Gastroesophageal sphincter (tissue), 3 donors: ENCODE data around the gene ARL11.

Source experiments
- CTCF ChIP-seq, 4 experiments: fragments of 200-600 bp in 2 of 4; fragments of 450-650 bp in 2 of 4; sonication (generic) in 1 of 4; IDR thresholded peaks; one replicate each; pipeline ENCODE4 v1.5.1; 2017 to 2019; ENCODE audit warnings: antibody characterized with exemption in 4 of 4, mild to moderate bottlenecking in 2 of 4, moderate library complexity in 2 of 4
- POLR2A ChIP-seq, 2 donors: fragments of 450-650 bp; IDR thresholded peaks; one replicate each; pipeline ENCODE4 v1.6.1; 2017; ENCODE audit warnings: antibody characterized with exemption in 2 of 2, mild to moderate bottlenecking in 2 of 2, moderate library complexity in 1 of 2
- POLR2AphosphoS5 ChIP-seq: sonication (generic); formaldehyde crosslinking; IDR thresholded peaks from one replicate; pipeline ENCODE4 v1.6.1; 2017; ENCODE audit warnings: antibody characterized with exemption

DNA sequence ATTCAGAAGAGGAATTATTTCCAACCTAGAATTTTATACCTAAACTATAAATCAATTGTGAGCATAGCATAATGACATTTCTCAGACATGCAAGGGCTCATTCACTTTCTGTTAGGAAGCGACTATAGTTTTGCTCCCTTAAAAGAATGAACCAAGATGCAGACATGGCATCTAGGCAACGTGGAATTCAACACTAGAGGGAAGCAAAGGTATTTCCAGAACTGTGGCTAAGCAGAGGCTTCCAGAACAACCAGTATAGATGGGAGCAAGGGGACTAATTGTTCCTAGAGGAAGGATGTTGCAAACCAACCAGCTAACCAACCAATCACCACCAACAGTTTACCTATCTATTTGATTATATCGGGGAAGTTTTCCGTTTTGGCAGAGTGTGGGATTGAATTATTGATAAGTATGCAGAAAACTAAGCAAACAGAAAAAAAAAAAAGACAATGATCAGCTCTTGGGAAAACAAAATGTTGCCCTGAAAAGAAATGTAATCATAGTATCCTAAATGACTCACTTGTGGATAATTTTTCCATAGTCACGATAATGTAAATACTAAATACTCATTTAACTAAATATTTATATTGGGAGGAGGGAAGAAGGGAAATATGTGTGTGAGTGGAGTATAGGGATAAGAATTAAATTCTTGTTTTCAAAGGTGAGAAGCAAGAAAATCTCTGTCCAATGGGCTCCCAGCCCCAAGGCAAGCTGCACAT, 21.1 kb downstream of the ARL11 start:
- TF ChIP-seq CTCF (IDR thresholded peaks at IDR 0.05) (peak; percentile 42 to 63 (median 44)), POLR2A (IDR thresholded peaks at IDR 0.05) (no peak), POLR2AphosphoS5 (no peak)
